Urinary bladder (tissue), 4 donors: ENCODE measurements around the gene ZNF526. TPM values are rescaled to one million over a fixed set of nuclear protein-coding genes. Genes with fewer than 3 reads are reported as not detected.

Experiments
- DNase-seq: peaks from one replicate; pipeline ENCODE4 v3.0.0-alpha.2; 2015; ENCODE audit errors: extremely low spot score
- H3K27ac ChIP-seq: one replicate; pipeline ENCODE4 v1.5.1; 2013; ENCODE audit warnings: low read depth, mild to moderate bottlenecking, moderate library complexity
- H3K36me3 ChIP-seq: one replicate; pipeline ENCODE4 v1.6.1; 2013; ENCODE audit warnings: mild to moderate bottlenecking, moderate library complexity; ENCODE audit not compliant: insufficient read depth
- H3K4me1 ChIP-seq: one replicate; pipeline ENCODE4 v1.6.1; 2013; ENCODE audit warnings: mild to moderate bottlenecking, moderate library complexity; ENCODE audit not compliant: insufficient read depth
- H3K4me3 ChIP-seq: one replicate; pipeline ENCODE4 v1.5.1; 2013; ENCODE audit warnings: low read depth, low read length
- WGBS: extraction: QIAGEN DNeasy Blood & Tissue Kit; methylation state at CpG from one replicate; pipeline ENCODE4 v1.1.7; 2013; 5-methylcytosine and 5-hydroxymethylcytosine counted together
- polyA plus RNA-seq: library from polyadenylated mRNA; stranded (reverse); fragments of 200-250 nt; gene quantifications from one replicate; pipeline ENCODE4 v1.2.3, GENCODE V29; 2013
- total RNA-seq: library from RNA; depleted of rRNA; stranded (reverse); fragments of >200 nt; gene quantifications from one replicate; pipeline ENCODE4 v1.2.3, GENCODE V29; 2014
- donor health status: healthy with polysubstance abuse.
- donor health status: healthy.

Gene ZNF526
- 7.0 TPM for total RNA-seq
- 6.0 TPM for polyA plus RNA-seq

DNA sequence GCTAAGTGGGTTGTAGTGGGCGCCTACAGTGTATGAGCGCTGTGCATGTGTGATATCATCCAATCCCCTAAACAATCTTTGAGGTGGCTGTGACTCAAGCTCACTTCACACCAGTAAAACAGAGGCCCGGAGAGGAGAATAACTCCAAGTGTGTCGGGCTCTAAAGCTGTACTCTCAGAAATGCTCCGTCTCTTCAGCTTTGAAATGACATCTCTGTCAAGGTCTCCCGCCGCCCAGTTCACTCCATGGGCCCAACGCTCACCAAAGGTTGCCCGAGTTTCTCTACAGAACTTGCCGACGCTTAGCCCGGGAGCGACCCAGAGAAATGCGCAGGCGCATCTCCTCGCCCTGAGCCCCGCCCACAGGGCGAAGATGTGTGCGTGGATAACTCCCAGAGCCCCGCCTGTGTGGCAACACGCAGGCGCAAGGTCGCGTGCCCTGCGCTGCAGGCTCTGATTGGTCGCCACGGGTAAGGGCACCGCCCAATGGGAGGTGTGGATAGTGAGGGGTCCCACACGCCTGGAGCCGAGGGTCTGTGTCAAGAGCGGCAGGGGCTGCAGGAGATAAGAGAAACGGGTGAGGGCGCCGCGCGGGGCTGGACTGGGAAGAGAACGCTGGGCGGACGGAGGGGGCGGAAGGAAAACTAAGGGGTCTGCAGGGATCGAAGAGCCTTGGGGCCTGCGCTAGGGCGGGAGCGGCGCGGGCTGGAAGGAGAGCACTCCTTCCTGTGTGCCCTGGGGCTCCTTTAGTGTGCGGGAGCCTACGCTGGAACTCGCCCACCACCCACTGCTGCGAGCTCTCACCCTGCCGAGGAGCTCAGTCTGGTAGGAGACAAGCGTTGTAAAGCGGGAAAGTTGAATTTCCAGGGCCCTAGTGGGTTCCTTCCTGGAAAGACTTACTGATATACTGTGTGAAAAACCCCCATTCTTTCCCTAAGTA, at the start of gene ZNF526:
Gene ZNF526, plus strand, starts transcription at position 501 of the 939 bp plus-strand sequence. CDS start 4,092 bp downstream, outside the sequence.
- peak; percentile 89 for DNase-seq
- peaks cover 4% of the 10 kb centered on the region for H3K36me3 ChIP-seq
- H3K4me1 ChIP-seq, result peaks cover 6% of the 10 kb centered on the region
- peak within 1 kb of the TSS; percentile 71 for H3K4me3 ChIP-seq
- WGBS, result under 1% methylated on average over 53 of the region's 53 CpGs
- peak within 1 kb of the TSS; percentile 33 for H3K27ac ChIP-seq

DNA sequence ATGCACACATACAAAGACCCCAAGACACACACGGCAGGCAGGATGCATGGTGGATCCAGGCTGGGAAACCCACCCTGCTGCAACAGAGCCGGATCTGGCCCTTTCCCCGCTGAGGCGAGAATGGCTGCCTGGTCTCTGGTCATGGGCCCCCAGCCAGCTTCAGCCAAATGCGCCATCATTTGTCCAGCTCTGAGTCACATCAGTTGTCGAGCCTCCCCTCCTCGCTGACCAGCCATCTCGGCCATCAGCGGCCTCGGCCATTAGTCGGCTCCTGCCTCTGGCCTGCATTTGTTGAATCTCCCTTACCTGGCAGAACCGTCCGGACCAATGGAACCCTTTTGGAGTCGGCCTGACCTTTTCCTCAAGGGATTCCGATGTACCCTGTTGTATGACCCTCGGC, 49.4 kb upstream of the ZNF526 start:
- H3K4me3 ChIP-seq, result no peak overlapping the region
- 84% methylated on average over 16 of the region's 16 CpGs for WGBS
- DNase-seq, result no peak
- no peaks in the 10 kb centered on the region for H3K36me3 ChIP-seq
- H3K4me1 ChIP-seq, result no peaks in the 10 kb centered on the region
- H3K27ac ChIP-seq, result no peak overlapping the region

- no peaks in the 10 kb centered on the region for H3K4me1 ChIP-seq
- DNase-seq, result no peak
- 82% methylated on average over 7 of the region's 7 CpGs for WGBS
- no peak overlapping the region for H3K4me3 ChIP-seq
- H3K27ac ChIP-seq, result no peak overlapping the region
- H3K36me3 ChIP-seq, result no peaks in the 10 kb centered on the region
Measured at GRCh38 chr19:42172261-42172660, 47.9 kb upstream of the ZNF526 start.

DNA sequence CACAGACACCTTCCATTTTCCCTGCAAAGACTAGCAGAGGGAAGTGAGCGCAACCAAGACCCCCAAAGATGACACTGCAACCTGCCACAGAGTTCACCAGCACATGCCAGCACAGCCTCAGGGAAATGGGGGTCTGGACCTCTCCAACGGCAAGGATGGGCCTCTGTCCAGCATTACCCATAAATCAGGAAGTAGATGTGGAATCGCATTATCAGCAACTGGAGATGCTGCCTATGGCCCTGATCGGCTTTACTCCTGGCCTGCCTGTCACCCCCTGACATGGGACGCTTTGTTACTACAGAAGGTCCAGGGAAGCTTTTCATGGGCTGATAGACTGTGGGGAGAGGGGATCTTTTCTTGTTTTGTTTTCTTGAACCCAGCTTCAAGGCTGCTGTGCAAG, 46.4 kb upstream of the ZNF526 start:
- Histone ChIP-seq H3K4me1 (no peaks in the 10 kb centered on the region), H3K27ac (no peak overlapping the region), H3K4me3 (no peak overlapping the region), H3K36me3 (no peaks in the 10 kb centered on the region)
- 65% methylated on average over 5 of the region's 5 CpGs for WGBS
- DNase-seq, result no peak

- Histone ChIP-seq H3K27ac (no peak overlapping the region), H3K36me3 (no peaks in the 10 kb centered on the region), H3K4me3 (no peak overlapping the region), H3K4me1 (no peaks in the 10 kb centered on the region)
- no peak for DNase-seq
- 86% methylated on average over 11 of the region's 11 CpGs for WGBS
Measured at GRCh38 chr19:42174188-42174587, 45.9 kb upstream of the ZNF526 start.

DNA sequence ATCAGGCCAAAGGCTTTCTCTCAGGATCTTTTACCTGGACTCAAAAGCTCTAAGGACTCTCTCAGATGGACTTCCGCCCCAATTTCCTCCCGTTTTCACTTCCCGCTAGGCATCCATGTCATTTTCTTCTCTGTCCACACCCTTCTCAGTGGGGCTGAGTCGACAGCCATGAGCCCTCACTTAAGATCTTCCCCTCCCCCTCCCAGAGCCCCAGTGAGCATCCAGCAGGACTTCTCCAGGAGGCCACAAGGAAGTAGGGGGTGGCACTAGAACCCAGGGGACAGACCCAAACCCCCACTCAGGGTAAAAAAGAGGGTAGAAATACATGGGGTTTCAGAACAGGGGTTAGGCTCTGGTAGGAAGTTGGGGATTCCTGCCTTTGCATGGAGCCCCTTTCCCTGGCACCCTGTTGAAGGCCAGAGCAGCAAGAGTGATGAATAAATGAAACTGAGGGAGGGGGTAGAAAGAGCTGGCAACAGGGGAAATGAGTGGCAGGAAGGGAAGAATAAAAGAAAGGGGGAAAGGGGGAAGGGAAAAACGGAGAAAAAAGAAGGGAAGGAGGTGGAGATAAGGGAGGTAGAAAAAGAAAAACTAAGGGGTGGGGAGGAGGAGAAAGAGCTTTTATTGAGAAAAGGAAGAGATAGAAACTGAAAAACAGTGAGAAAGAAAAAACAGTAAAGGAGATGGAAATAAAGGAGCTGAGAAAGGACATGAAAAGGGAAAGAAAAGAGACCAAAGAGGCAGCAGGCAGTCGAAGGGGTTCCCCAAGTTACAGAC, 45.0 kb upstream of the ZNF526 start:
- H3K4me1 ChIP-seq, result no peaks in the 10 kb centered on the region
- H3K4me3 ChIP-seq, result no peak overlapping the region
- 33% methylated on average over 6 of the region's 6 CpGs for WGBS
- no peak for DNase-seq
- no peak overlapping the region for H3K27ac ChIP-seq
- H3K36me3 ChIP-seq, result no peaks in the 10 kb centered on the region

DNA sequence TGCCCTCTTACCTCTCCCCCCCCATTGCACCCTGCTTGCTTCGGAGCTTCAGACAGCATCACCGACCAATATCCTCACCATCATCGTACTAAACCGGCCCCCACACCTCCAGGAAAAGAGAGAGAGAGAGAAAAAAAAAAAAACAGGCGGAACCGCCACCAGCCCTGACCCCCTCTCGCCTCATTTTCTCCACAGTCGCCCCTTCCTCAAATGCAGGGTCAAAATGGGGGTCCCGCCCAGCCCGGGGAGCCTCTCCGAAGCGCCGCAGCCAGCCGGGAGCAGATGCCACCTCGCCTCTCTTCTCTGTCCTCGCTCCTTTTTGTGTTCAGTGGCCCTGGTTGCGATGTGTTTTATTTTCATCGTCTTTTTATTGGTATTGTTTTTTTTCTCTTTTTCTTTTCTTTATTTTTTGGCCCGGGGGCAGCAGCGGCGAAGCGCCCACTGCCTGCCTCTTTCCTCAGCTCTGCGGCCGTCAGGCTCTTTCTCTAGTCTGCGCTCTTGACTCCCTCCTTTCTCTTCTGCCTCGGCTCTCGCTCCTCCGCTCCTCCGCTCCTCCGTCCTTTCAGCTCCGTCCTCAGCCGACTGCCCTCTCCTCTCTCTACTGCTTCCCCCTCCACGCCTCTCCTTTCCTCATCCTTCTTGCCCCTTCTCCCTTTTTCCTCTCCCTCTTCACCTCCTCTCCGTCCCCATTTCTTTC, 44.0 kb upstream of the ZNF526 start:
- WGBS, result 1% methylated on average over 34 of the region's 34 CpGs
- peak overlapping the region; percentile 44 for H3K4me3 ChIP-seq
- no peak overlapping the region for H3K27ac ChIP-seq
- H3K4me1 ChIP-seq, result no peaks in the 10 kb centered on the region
- DNase-seq, result no peak
- no peaks in the 10 kb centered on the region for H3K36me3 ChIP-seq

DNA sequence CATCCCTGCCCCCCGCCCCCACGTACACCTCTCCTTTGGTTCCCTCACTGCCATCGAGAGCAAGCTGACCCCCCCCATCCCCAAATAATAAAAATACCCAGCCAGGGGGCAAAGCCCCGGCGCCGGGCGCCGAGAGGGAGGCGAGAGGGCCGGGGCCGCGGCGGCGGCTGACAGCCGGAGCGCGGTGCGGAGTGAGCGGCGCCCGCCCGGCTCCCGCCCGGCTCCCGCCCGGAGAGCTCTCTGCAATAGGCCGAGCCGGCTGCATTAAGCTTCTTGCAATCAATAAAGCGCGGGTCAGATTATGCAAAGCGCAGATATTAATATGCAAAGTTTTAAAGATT, 43.5 kb upstream of the ZNF526 start:
- Histone ChIP-seq H3K36me3 (no peaks in the 10 kb centered on the region), H3K4me3 (peak overlapping the region; percentile 44), H3K27ac (no peak overlapping the region), H3K4me1 (no peaks in the 10 kb centered on the region)
- whole genome bisulfite sequencing, result under 1% methylated on average over 31 of the region's 31 CpGs
- DNase-seq, result no peak

GRCh38 chr19:42176990-42177685, 43.0 kb upstream of the ZNF526 start:
- no peak for DNase-seq
- WGBS, result under 1% methylated on average over 65 of the region's 66 CpGs
- H3K27ac ChIP-seq, result no peak overlapping the region
- H3K4me1 ChIP-seq, result no peaks in the 10 kb centered on the region
- peak overlapping the region; percentile 44 for H3K4me3 ChIP-seq
- H3K36me3 ChIP-seq, result no peaks in the 10 kb centered on the region

- DNase-seq, result no peak
- Histone ChIP-seq H3K27ac (no peak overlapping the region), H3K36me3 (no peaks in the 10 kb centered on the region), H3K4me3 (no peak overlapping the region), H3K4me1 (no peaks in the 10 kb centered on the region)
- 40% methylated on average over 3 of the region's 3 CpGs for WGBS
Measured at GRCh38 chr19:42177686-42178019, 42.5 kb upstream of the ZNF526 start.

GRCh38 chr19:42178791-42179674, 41.1 kb upstream of the ZNF526 start:
- Histone ChIP-seq H3K27ac (no peak overlapping the region), H3K36me3 (no peaks in the 10 kb centered on the region), H3K4me1 (no peaks in the 10 kb centered on the region), H3K4me3 (no peak overlapping the region)
- WGBS, result 12% methylated on average over 13 of the region's 13 CpGs
- no peak for DNase-seq

DNA sequence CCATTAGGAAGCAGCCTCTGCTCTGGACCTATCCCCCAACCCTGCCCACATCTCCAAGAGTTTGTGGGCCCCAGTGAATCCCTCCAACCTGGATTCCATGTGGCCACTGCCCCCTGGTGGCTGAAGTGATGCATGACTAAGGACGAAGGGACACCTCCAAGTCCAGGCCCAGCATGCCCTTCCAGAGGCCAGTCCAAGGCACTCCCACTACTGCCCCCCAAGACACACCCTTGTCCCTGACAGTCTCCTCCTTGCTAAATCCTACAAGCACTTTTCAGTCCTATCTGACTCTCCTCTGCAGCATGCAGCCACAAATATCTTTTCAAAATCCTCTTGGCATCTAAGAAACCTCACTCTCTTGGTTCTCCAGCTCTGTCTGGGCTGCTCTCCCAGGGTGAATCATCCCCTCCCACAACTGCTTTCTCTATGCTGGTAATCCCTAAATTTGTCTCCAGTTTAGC, 35.7 kb upstream of the ZNF526 start:
- H3K4me3 ChIP-seq, result no peak overlapping the region
- peak; percentile 25 for DNase-seq
- H3K4me1 ChIP-seq, result no peaks in the 10 kb centered on the region
- no peaks in the 10 kb centered on the region for H3K36me3 ChIP-seq
- no peak overlapping the region for H3K27ac ChIP-seq
- 4% methylated on average over 1 of the region's 1 CpG for WGBS
